GM12878 (cell line): ENCODE results near the gene RGSL1. TPM values are rescaled to one million over a fixed set of nuclear protein-coding genes. Genes with fewer than 3 reads are reported as not detected.

Experiments used
- BACH1 ChIP-seq: fragments of 450-650 bp; IDR thresholded peaks from 2 replicates; pipeline ENCODE4 v1.6.1; 2017; ENCODE audit warnings: mild to moderate bottlenecking, borderline replicate concordance
- BRCA1 ChIP-seq: IDR thresholded peaks from 2 replicates; pipeline ENCODE4 v1.6.1; 2011; ENCODE audit warnings: low read depth, low read length, improper control_type of control experiment
- CEBPB ChIP-seq, 2 experiments: fragments of 150-350 bp in 1 of 2; IDR thresholded peaks; 2 replicates each; pipeline ENCODE4 v1.6.1; 2012 to 2014; ENCODE audit warnings: low read depth in 2 of 2, low read length in 2 of 2, borderline replicate concordance in 1 of 2, inconsistent platforms in 1 of 2
- CHD1 ChIP-seq: IDR thresholded peaks from 2 replicates; pipeline ENCODE4 v1.6.1; 2012; ENCODE audit warnings: low read depth, low read length, improper control_type of control experiment
- ESRRA ChIP-seq: IDR thresholded peaks from 2 replicates; pipeline ENCODE4 v1.6.1; 2012; ENCODE audit warnings: mild to moderate bottlenecking, low read length, improper control_type of control experiment
- HDAC6 ChIP-seq: fragments of 200-600 bp; sonication (generic); IDR thresholded peaks from one replicate; pipeline ENCODE4 v1.8.0; 2017; ENCODE audit warnings: antibody characterized with exemption; ENCODE audit not compliant: unreplicated experiment
- KAT2A ChIP-seq: conservative IDR thresholded peaks from 2 replicates; pipeline ENCODE4 v1.6.1; 2011; ENCODE audit warnings: low read depth, low read length; ENCODE audit not compliant: control insufficient read depth
- MYB ChIP-seq: fragments of 150-350 bp; IDR thresholded peaks from 2 replicates; pipeline ENCODE4 v1.6.1; 2014; ENCODE audit warnings: mild to moderate bottlenecking, low read depth, low read length, borderline replicate concordance
- PAX5 ChIP-seq: IDR thresholded peaks from 2 replicates; pipeline ENCODE4 v1.6.1; 2011; ENCODE audit warnings: low read depth, low read length, borderline replicate concordance
- PKNOX1 ChIP-seq: fragments of 450-650 bp; IDR thresholded peaks from 2 replicates; pipeline ENCODE4 v1.6.1; 2016; ENCODE audit warnings: mild to moderate bottlenecking
- RBBP5 ChIP-seq: fragments of 200-600 bp; sonication (generic); conservative IDR thresholded peaks from 2 replicates; pipeline ENCODE4 v1.6.1; 2016
- SMARCA5 ChIP-seq: fragments of 450-650 bp; IDR thresholded peaks from 2 replicates; pipeline ENCODE4 v1.6.1; 2017; ENCODE audit warnings: mild to moderate bottlenecking
- SREBF2 ChIP-seq: IDR thresholded peaks from 2 replicates; pipeline ENCODE4 v1.6.1; 2012; ENCODE audit warnings: mild to moderate bottlenecking, low read length
- SUZ12 ChIP-seq: fragments of 200-600 bp; sonication (generic); IDR thresholded peaks from one replicate; pipeline ENCODE4 v1.6.1; 2018; ENCODE audit warnings: antibody characterized with exemption, mild to moderate bottlenecking; ENCODE audit not compliant: unreplicated experiment
- TCF3 ChIP-seq: IDR thresholded peaks from 2 replicates; pipeline ENCODE4 v1.6.1; 2012; ENCODE audit warnings: low read depth, mild to moderate bottlenecking, low read length, borderline replicate concordance; ENCODE audit not compliant: insufficient read depth
- ZNF384 ChIP-seq: IDR thresholded peaks from 2 replicates; pipeline ENCODE4 v1.6.1; 2012; ENCODE audit warnings: low read depth, mild to moderate bottlenecking, low read length, improper control_type of control experiment, borderline replicate concordance
- ZNF622 ChIP-seq: fragments of 450-650 bp; IDR thresholded peaks from 2 replicates; pipeline ENCODE4 v1.6.1; 2017; ENCODE audit warnings: mild to moderate bottlenecking, inconsistent platforms
- ZSCAN29 ChIP-seq: fragments of 450-650 bp; IDR thresholded peaks from 2 replicates; pipeline ENCODE4 v1.6.1; 2017; ENCODE audit warnings: mild to moderate bottlenecking, moderate library complexity
- polyA plus RNA-seq, 11 experiments: library from polyadenylated mRNA; depleted of rRNA in 4 of 11; unstranded in 6 of 11; stranded (reverse) in 5 of 11; fragments of >200 nt; fragmentation: Nextera tagmentation in 4 of 11; fragmentation: Illumina TruSeq in 1 of 11; extraction: Ambion mirVana in 4 of 11; extraction: Trizol in 1 of 11; gene quantifications; 1 replicate in 1 of 11; 2 replicates in 10 of 11; pipeline versions ENCODE4 v1.2.1 to v1.2.3, GENCODE V29; 2011 to 2016; ENCODE audit warnings: inconsistent platforms in 2 of 11, missing spikeins in 2 of 11, low read depth in 1 of 11
- total RNA-seq, 4 experiments: library from RNA; depleted of rRNA in 3 of 4; stranded (reverse); fragments of >200 nt in 3 of 4; fragmentation: Illumina TruSeq in 1 of 4; extraction: Trizol in 1 of 4; gene quantifications; 2 replicates each; pipeline versions ENCODE4 v1.2.1 to v1.2.3, GENCODE V29; 2013 to 2021
- TF ChIP-seq, protein P1 (sequence below): IDR thresholded peaks from 2 replicates; pipeline ENCODE4 v1.6.1; 2011; ENCODE audit warnings: mild to moderate bottlenecking, low read depth, low read length, moderate library complexity; ENCODE audit not compliant: insufficient replicate concordance
- TF ChIP-seq, protein P2 (sequence below): fragments of 450-650 bp; formaldehyde crosslinking; IDR thresholded peaks from 2 replicates; pipeline ENCODE4 v1.5.0; 2022; ENCODE audit warnings: mild to moderate bottlenecking, missing genetic modification characterization
- TF ChIP-seq, protein P3 (sequence below): IDR thresholded peaks from 2 replicates; pipeline ENCODE4 v1.6.1; 2012; ENCODE audit warnings: improper control_type of control experiment, low read depth, low read length; ENCODE audit not compliant: insufficient replicate concordance

Gene RGSL1
- total and polyA plus RNA-seq, 10 of the 15 experiments (the other 5 are each of a cell fraction or from before 2014, with no cell fraction given): 0.05 to 0.28 (median 0.27) TPM; not detected in 5

DNA sequence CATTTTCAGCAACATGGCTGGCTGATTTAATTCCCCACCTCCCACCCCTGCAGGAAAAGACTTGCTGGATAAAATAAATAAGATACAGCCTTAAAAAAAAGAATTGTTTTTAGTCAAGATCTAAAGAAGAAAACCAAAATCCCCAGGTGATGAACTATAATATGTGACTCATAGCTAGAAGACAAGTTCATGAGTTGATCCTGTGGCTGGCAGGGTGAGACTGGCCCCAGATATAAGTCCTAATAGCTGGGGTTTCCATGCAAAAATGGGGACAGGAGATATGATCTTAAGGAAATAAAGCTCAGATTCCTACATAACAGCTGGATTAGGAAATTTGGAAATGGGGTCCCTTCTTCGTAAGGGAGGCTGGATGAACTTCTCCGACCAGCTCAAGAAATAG, 21.9 kb upstream of the RGSL1 start (continued):
- TF ChIP-seq, protein P1, sequence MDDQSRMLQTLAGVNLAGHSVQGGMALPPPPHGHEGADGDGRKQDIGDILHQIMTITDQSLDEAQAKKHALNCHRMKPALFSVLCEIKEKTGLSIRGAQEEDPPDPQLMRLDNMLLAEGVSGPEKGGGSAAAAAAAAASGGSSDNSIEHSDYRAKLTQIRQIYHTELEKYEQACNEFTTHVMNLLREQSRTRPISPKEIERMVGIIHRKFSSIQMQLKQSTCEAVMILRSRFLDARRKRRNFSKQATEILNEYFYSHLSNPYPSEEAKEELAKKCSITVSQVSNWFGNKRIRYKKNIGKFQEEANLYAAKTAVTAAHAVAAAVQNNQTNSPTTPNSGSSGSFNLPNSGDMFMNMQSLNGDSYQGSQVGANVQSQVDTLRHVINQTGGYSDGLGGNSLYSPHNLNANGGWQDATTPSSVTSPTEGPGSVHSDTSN: no peak
- TF ChIP-seq, protein P2, sequence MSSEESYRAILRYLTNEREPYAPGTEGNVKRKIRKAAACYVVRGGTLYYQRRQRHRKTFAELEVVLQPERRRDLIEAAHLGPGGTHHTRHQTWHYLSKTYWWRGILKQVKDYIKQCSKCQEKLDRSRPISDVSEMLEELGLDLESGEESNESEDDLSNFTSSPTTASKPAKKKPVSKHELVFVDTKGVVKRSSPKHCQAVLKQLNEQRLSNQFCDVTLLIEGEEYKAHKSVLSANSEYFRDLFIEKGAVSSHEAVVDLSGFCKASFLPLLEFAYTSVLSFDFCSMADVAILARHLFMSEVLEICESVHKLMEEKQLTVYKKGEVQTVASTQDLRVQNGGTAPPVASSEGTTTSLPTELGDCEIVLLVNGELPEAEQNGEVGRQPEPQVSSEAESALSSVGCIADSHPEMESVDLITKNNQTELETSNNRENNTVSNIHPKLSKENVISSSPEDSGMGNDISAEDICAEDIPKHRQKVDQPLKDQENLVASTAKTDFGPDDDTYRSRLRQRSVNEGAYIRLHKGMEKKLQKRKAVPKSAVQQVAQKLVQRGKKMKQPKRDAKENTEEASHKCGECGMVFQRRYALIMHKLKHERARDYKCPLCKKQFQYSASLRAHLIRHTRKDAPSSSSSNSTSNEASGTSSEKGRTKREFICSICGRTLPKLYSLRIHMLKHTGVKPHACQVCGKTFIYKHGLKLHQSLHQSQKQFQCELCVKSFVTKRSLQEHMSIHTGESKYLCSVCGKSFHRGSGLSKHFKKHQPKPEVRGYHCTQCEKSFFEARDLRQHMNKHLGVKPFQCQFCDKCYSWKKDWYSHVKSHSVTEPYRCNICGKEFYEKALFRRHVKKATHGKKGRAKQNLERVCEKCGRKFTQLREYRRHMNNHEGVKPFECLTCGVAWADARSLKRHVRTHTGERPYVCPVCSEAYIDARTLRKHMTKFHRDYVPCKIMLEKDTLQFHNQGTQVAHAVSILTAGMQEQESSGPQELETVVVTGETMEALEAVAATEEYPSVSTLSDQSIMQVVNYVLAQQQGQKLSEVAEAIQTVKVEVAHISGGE (CRISPR knock-in tag): no peak
- peak in 1 of 2 experiments; percentile 24; a peak in 1 of 4 replicates for TF ChIP-seq CEBPB (IDR thresholded peaks at IDR 0.05; ENCODE audit: borderline replicate concordance in 1 of 2, low read depth in 2 of 2, low read length in 2 of 2)
- TF ChIP-seq RBBP5: no peak
- no peak for TF ChIP-seq HDAC6
- no peak for TF ChIP-seq SMARCA5
- TF ChIP-seq BACH1: no peak
- no peak for TF ChIP-seq CHD1
- TF ChIP-seq PKNOX1: no peak
- TF ChIP-seq SREBF2: no peak
- TF ChIP-seq PAX5: no peak
- TF ChIP-seq TCF3: no peak
- TF ChIP-seq ZNF384: no peak
- TF ChIP-seq KAT2A: no peak
- TF ChIP-seq ESRRA: no peak
- TF ChIP-seq SUZ12: no peak
- TF ChIP-seq BRCA1: no peak
- no peak for TF ChIP-seq ZNF622
- no peak for TF ChIP-seq MYB
- TF ChIP-seq, protein P3, sequence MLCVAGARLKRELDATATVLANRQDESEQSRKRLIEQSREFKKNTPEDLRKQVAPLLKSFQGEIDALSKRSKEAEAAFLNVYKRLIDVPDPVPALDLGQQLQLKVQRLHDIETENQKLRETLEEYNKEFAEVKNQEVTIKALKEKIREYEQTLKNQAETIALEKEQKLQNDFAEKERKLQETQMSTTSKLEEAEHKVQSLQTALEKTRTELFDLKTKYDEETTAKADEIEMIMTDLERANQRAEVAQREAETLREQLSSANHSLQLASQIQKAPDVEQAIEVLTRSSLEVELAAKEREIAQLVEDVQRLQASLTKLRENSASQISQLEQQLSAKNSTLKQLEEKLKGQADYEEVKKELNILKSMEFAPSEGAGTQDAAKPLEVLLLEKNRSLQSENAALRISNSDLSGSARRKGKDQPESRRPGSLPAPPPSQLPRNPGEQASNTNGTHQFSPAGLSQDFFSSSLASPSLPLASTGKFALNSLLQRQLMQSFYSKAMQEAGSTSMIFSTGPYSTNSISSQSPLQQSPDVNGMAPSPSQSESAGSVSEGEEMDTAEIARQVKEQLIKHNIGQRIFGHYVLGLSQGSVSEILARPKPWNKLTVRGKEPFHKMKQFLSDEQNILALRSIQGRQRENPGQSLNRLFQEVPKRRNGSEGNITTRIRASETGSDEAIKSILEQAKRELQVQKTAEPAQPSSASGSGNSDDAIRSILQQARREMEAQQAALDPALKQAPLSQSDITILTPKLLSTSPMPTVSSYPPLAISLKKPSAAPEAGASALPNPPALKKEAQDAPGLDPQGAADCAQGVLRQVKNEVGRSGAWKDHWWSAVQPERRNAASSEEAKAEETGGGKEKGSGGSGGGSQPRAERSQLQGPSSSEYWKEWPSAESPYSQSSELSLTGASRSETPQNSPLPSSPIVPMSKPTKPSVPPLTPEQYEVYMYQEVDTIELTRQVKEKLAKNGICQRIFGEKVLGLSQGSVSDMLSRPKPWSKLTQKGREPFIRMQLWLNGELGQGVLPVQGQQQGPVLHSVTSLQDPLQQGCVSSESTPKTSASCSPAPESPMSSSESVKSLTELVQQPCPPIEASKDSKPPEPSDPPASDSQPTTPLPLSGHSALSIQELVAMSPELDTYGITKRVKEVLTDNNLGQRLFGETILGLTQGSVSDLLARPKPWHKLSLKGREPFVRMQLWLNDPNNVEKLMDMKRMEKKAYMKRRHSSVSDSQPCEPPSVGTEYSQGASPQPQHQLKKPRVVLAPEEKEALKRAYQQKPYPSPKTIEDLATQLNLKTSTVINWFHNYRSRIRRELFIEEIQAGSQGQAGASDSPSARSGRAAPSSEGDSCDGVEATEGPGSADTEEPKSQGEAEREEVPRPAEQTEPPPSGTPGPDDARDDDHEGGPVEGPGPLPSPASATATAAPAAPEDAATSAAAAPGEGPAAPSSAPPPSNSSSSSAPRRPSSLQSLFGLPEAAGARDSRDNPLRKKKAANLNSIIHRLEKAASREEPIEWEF: no peak
- TF ChIP-seq ZSCAN29: no peak
